Activated CD4-positive, alpha-beta T cell treated with anti-CD3 and anti-CD28 coated beads for 36 hours (primary cell): ENCODE results near the gene SLFNL1. TPM values are rescaled to one million over a fixed set of nuclear protein-coding genes. Genes with fewer than 3 reads are reported as not detected.

Source experiments
- total RNA-seq, 2 experiments: library from RNA; stranded (reverse); gene quantifications; one replicate each; pipeline ENCODE4 v1.2.3, GENCODE V29; 2021

SLFNL1 gene
- total RNA-seq, 2 experiments from 2014 or later, result 0.14 TPM

Other genes with a start within 250 kb of the SLFNL1 start
- gene KCNQ4, start 237.9 kb downstream of the SLFNL1 start, total RNA-seq, result under 1 TPM; 0.43 to 0.58 TPM
- 1 to 10 TPM; 1.6 to 3.0 TPM for gene CITED4, start 159.4 kb downstream of the SLFNL1 start, total RNA-seq
- 100 to 1,000 TPM in 1 of 2 experiments, 10 to 100 TPM in 1; 89.5 to 106 TPM for gene CTPS1, start 42.0 kb downstream of the SLFNL1 start, total RNA-seq
- 10 to 100 TPM; 23.7 to 31.0 TPM for gene SCMH1, start 220.6 kb upstream of the SLFNL1 start, total RNA-seq